WTC11 (cell line): ENCODE results near the gene TKTL1. TPM values are rescaled to one million over a fixed set of nuclear protein-coding genes. Genes with fewer than 3 reads are reported as not detected.

Experiments
- ATAC-seq: fragments of 200-7000 bp; cut with Tn5 transposase; 2 replicates; pipeline ENCODE4 v1.10.0; 2021; ENCODE audit warnings: mild to moderate bottlenecking, moderate library complexity
- CTCF ChIA-PET: fragments of 300-600 bp; sonication (Branson Sonifier 250); formaldehyde crosslinking; loops from one replicate; lab custom pipeline; 2021; ENCODE audit warnings: antibody characterized with exemption; lab: Charles Lee
- POLR2A ChIA-PET: fragments of 350-600 bp; sonication (Branson Sonifier 250); formaldehyde crosslinking; loops from one replicate; lab custom pipeline; 2021; ENCODE audit warnings: antibody characterized with exemption; lab: Charles Lee
- DNase-seq: peaks from one replicate; pipeline ENCODE4 v3.0.0; 2021; ENCODE audit warnings: low spot score
- H3K27ac Mint-ChIP-seq: 2 replicates; pipeline ENCODE4 v1.8.0; 2021; ENCODE audit warnings: mixed read lengths
- H3K27me3 Mint-ChIP-seq: 2 replicates; pipeline ENCODE4 v1.8.0; 2021; ENCODE audit warnings: low read depth, mild to moderate bottlenecking, moderate library complexity, mixed read lengths
- H3K36me3 Mint-ChIP-seq: 2 replicates; pipeline ENCODE4 v1.8.0; 2021; ENCODE audit warnings: mixed read lengths
- H3K4me1 Mint-ChIP-seq: 2 replicates; pipeline ENCODE4 v1.8.0; 2022; ENCODE audit warnings: mixed read lengths
- H3K4me3 Mint-ChIP-seq: 2 replicates; pipeline ENCODE4 v1.8.0; 2021; ENCODE audit warnings: mild to moderate bottlenecking, moderate library complexity, mixed read lengths
- H3K9me3 Mint-ChIP-seq: 2 replicates; pipeline ENCODE4 v1.8.0; 2021; ENCODE audit warnings: mixed read lengths
- CREB1 ChIP-seq: sonication (generic); formaldehyde crosslinking; IDR thresholded peaks from 2 replicates; pipeline ENCODE4 v1.8.0; 2023; ENCODE audit warnings: mild to moderate bottlenecking, missing genetic modification reagents
- E2F4 ChIP-seq: sonication (generic); formaldehyde crosslinking; IDR thresholded peaks from 2 replicates; pipeline ENCODE4 v1.8.1; 2022; ENCODE audit warnings: low read depth, mild to moderate bottlenecking, moderate library complexity, missing genetic modification reagents, borderline replicate concordance
- ESRRA ChIP-seq: sonication (generic); formaldehyde crosslinking; IDR thresholded peaks from 2 replicates; pipeline ENCODE4 v1.8.1; 2022; ENCODE audit warnings: mild to moderate bottlenecking, missing genetic modification reagents, borderline replicate concordance
- IRF1 ChIP-seq: sonication (generic); formaldehyde crosslinking; IDR thresholded peaks from 2 replicates; pipeline ENCODE4 v1.8.0; 2023; ENCODE audit warnings: missing genetic modification reagents
- PREB ChIP-seq: sonication (generic); formaldehyde crosslinking; IDR thresholded peaks from 2 replicates; pipeline ENCODE4 v1.8.1; 2022; ENCODE audit warnings: mild to moderate bottlenecking, missing genetic modification reagents, moderate library complexity, borderline replicate concordance
- SP1 ChIP-seq: sonication (generic); formaldehyde crosslinking; conservative IDR thresholded peaks from 2 replicates; pipeline ENCODE4 v1.8.1; 2022; ENCODE audit warnings: missing genetic modification reagents
- TEAD4 ChIP-seq: sonication (generic); formaldehyde crosslinking; IDR thresholded peaks from 2 replicates; pipeline ENCODE4 v1.8.0; 2022; ENCODE audit warnings: mild to moderate bottlenecking, missing genetic modification reagents
- ZBTB43 ChIP-seq: sonication (generic); formaldehyde crosslinking; IDR thresholded peaks from 2 replicates; pipeline ENCODE4 v1.8.1; 2023; ENCODE audit warnings: mild to moderate bottlenecking, missing genetic modification reagents
- ZNF232 ChIP-seq: sonication (generic); formaldehyde crosslinking; IDR thresholded peaks from 2 replicates; pipeline ENCODE4 v1.8.0; 2022; ENCODE audit warnings: mild to moderate bottlenecking, missing genetic modification reagents
- ZNF263 ChIP-seq: sonication (generic); formaldehyde crosslinking; IDR thresholded peaks from 2 replicates; pipeline ENCODE4 v1.8.1; 2022; ENCODE audit warnings: low read depth, mild to moderate bottlenecking, moderate library complexity, missing genetic modification reagents
- ZNF317 ChIP-seq: sonication (generic); formaldehyde crosslinking; IDR thresholded peaks from 2 replicates; pipeline ENCODE4 v1.8.1; 2023; ENCODE audit warnings: low read depth, mild to moderate bottlenecking, moderate library complexity, missing genetic modification reagents, borderline replicate concordance
- ZNF396 ChIP-seq: fragments of 250-450 bp; sonication (Bioruptor Pico); IDR thresholded peaks from 2 replicates; pipeline ENCODE4 v1.8.0; 2021; ENCODE audit warnings: mild to moderate bottlenecking, moderate library complexity, borderline replicate concordance
- ZNF532 ChIP-seq: fragments of 250-450 bp; sonication (Bioruptor Pico); IDR thresholded peaks from 2 replicates; pipeline ENCODE4 v1.9.0; 2021; ENCODE audit warnings: mild to moderate bottlenecking, borderline replicate concordance
- ZNF671 ChIP-seq: fragments of 250-450 bp; sonication (Bioruptor Pico); IDR thresholded peaks from 2 replicates; pipeline ENCODE4 v1.8.0; 2021; ENCODE audit warnings: mild to moderate bottlenecking
- total RNA-seq: library from RNA; stranded (reverse); gene quantifications from 3 replicates; pipeline ENCODE4 v1.2.3, GENCODE V29; 2021
- TF ChIP-seq, protein P1 (sequence below): fragments of 250-450 bp; sonication (Bioruptor Pico); IDR thresholded peaks from 2 replicates; pipeline ENCODE4 v2.1.2; 2022; ENCODE audit warnings: mild to moderate bottlenecking, moderate library complexity
- TF ChIP-seq, protein P2 (sequence below): sonication (generic); formaldehyde crosslinking; IDR thresholded peaks from 2 replicates; pipeline ENCODE4 v1.8.0; 2022; ENCODE audit warnings: missing genetic modification reagents
- TF ChIP-seq, protein P3 (sequence below): sonication (generic); formaldehyde crosslinking; IDR thresholded peaks from 2 replicates; pipeline ENCODE4 v1.8.1; 2022; ENCODE audit warnings: mild to moderate bottlenecking, moderate library complexity, missing genetic modification reagents
- TF ChIP-seq, protein P4 (sequence below): sonication (generic); formaldehyde crosslinking; IDR thresholded peaks from 2 replicates; pipeline ENCODE4 v1.8.1; 2023; ENCODE audit warnings: mild to moderate bottlenecking, missing genetic modification reagents, moderate library complexity

Gene TKTL1
- total RNA-seq, 1 experiment from 2014 or later: 0.46 TPM

- TF ChIP-seq E2F4 (CRISPR knock-in tag): no peak
- TF ChIP-seq ZNF532: no peak
- no peak for TF ChIP-seq CREB1 (CRISPR knock-in tag)
- TF ChIP-seq, protein P1, sequence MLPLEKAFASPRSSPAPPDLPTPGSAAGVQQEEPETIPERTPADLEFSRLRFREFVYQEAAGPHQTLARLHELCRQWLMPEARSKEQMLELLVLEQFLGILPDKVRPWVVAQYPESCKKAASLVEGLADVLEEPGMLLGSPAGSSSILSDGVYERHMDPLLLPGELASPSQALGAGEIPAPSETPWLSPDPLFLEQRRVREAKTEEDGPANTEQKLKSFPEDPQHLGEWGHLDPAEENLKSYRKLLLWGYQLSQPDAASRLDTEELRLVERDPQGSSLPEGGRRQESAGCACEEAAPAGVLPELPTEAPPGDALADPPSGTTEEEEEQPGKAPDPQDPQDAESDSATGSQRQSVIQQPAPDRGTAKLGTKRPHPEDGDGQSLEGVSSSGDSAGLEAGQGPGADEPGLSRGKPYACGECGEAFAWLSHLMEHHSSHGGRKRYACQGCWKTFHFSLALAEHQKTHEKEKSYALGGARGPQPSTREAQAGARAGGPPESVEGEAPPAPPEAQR (CRISPR knock-in tag): no peak
- no peak for TF ChIP-seq PREB (CRISPR knock-in tag)
- TF ChIP-seq ZNF396: no peak
- TF ChIP-seq ZNF317: no peak
- no peak for TF ChIP-seq SP1 (CRISPR knock-in tag)
- TF ChIP-seq, protein P2, sequence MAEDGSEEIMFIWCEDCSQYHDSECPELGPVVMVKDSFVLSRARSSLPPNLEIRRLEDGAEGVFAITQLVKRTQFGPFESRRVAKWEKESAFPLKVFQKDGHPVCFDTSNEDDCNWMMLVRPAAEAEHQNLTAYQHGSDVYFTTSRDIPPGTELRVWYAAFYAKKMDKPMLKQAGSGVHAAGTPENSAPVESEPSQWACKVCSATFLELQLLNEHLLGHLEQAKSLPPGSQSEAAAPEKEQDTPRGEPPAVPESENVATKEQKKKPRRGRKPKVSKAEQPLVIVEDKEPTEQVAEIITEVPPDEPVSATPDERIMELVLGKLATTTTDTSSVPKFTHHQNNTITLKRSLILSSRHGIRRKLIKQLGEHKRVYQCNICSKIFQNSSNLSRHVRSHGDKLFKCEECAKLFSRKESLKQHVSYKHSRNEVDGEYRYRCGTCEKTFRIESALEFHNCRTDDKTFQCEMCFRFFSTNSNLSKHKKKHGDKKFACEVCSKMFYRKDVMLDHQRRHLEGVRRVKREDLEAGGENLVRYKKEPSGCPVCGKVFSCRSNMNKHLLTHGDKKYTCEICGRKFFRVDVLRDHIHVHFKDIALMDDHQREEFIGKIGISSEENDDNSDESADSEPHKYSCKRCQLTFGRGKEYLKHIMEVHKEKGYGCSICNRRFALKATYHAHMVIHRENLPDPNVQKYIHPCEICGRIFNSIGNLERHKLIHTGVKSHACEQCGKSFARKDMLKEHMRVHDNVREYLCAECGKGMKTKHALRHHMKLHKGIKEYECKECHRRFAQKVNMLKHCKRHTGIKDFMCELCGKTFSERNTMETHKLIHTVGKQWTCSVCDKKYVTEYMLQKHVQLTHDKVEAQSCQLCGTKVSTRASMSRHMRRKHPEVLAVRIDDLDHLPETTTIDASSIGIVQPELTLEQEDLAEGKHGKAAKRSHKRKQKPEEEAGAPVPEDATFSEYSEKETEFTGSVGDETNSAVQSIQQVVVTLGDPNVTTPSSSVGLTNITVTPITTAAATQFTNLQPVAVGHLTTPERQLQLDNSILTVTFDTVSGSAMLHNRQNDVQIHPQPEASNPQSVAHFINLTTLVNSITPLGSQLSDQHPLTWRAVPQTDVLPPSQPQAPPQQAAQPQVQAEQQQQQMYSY (CRISPR knock-in tag): no peak
- TF ChIP-seq, protein P3, sequence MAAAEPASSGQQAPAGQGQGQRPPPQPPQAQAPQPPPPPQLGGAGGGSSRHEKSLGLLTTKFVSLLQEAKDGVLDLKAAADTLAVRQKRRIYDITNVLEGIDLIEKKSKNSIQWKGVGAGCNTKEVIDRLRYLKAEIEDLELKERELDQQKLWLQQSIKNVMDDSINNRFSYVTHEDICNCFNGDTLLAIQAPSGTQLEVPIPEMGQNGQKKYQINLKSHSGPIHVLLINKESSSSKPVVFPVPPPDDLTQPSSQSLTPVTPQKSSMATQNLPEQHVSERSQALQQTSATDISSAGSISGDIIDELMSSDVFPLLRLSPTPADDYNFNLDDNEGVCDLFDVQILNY (CRISPR knock-in tag): no peak
- ATAC-seq: no peak
- Mint-ChIP-seq H3K9me3 (no peaks in the 10 kb centered on the region), H3K27ac (no peak overlapping the region), H3K27me3 (no peaks in the 10 kb centered on the region), H3K36me3 (no peaks in the 10 kb centered on the region), H3K4me1 (no peaks in the 10 kb centered on the region), H3K4me3 (no peak overlapping the region)
- ChIA-PET CTCF (no interaction called here), POLR2A (no interaction called here)
- no peak for DNase-seq
Observed at GRCh38 chrX:154327038-154327820, 31.6 kb downstream of the TKTL1 start.

DNA sequence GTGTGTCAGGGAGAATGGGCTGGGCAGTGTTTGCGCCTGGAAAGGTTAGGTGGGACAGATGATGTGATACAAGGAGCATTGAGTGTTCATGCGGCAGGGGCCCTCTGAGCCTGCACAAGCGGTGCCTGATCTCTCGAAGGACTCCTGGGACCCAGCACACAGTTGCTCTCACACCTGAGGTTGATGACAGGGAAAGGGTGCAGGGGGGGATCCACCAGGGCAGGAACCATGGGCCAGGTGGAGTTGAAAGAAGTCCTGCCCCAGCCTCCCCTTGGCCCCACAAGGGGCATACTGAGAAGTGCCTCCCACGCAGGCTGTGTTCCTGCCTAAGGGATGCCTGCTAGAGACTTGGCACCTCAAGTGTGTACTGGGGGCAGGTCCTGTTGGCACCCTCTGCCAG lies 33.1 kb downstream of the TKTL1 start:
- H3K27ac Mint-ChIP-seq: no peak overlapping the region
- no peaks in the 10 kb centered on the region for H3K27me3 Mint-ChIP-seq
- POLR2A ChIA-PET: no interaction called here
- CTCF ChIA-PET: interaction anchor here (1.5 kb wide), 1 partner anchor 11 kb away, joined by 4 read pairs; no protein-coding TSS in a partner anchor
- H3K36me3 Mint-ChIP-seq: no peaks in the 10 kb centered on the region
- DNase-seq (no peak), ATAC-seq (no peak)
- H3K4me3 Mint-ChIP-seq: no peak overlapping the region
- no peaks in the 10 kb centered on the region for H3K4me1 Mint-ChIP-seq
- H3K9me3 Mint-ChIP-seq: no peaks in the 10 kb centered on the region
- TF ChIP-seq SP1 (CRISPR knock-in tag) (no peak), TEAD4 (CRISPR knock-in tag) (no peak), IRF1 (CRISPR knock-in tag) (no peak), ZNF263 (CRISPR knock-in tag) (no peak), ESRRA (CRISPR knock-in tag) (no peak), ZNF232 (no peak), ZBTB43 (CRISPR knock-in tag) (no peak), CREB1 (CRISPR knock-in tag) (no peak), ZNF671 (no peak)
- TF ChIP-seq, protein P4, sequence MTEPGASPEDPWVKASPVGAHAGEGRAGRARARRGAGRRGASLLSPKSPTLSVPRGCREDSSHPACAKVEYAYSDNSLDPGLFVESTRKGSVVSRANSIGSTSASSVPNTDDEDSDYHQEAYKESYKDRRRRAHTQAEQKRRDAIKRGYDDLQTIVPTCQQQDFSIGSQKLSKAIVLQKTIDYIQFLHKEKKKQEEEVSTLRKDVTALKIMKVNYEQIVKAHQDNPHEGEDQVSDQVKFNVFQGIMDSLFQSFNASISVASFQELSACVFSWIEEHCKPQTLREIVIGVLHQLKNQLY: no peak
